Stimulated activated CD4-positive, alpha-beta T cell treated with anti-CD3 and anti-CD28 coated beads, Interleukin-4, amount 100 ng/mL, for 1 hour (primary cell): ENCODE data around the gene CD151.

ENCODE experiments used
- DNase-seq: peaks from one replicate; pipeline ENCODE4 v3.0.0-alpha.2; 2020

Gene CD151

GRCh38 chr11:875769-876301 lies 43.1 kb downstream of the CD151 start:
- DNase-seq: no peak

GRCh38 chr11:876545-876944 lies 43.8 kb downstream of the CD151 start:
- no peak for DNase-seq

GRCh38 chr11:877565-877964 lies 44.8 kb downstream of the CD151 start:
- DNase-seq: no peak

- DNase-seq: no peak
These were observed 47.7 kb downstream of the CD151 start for GRCh38 chr11:880447-880846.

- DNase-seq: no peak
These were observed 49.8 kb downstream of the CD151 start for GRCh38 chr11:882596-882995.

- DNase-seq: no peak
These were observed 50.8 kb downstream of the CD151 start for GRCh38 chr11:883527-883926.

GRCh38 chr11:884578-885070 lies 51.9 kb downstream of the CD151 start:
- no peak for DNase-seq

- DNase-seq: no peak
These were observed 53.8 kb downstream of the CD151 start for GRCh38 chr11:886568-886967.

GRCh38 chr11:887589-887988 lies 54.8 kb downstream of the CD151 start:
- no peak for DNase-seq
